OCI-LY3 (cell line): ENCODE measurements around the gene ACY1.

Experiments used
- H2AFZ ChIP-seq: fragments of 200-600, 300-600 bp; shearing (Covaris generic); 2 replicates; pipeline ENCODE4 v1.6.0; 2014; ENCODE audit warnings: antibody characterized with exemption, low read depth, low read length
- H3K27ac ChIP-seq: fragments of 200-600, 300-600 bp; sonication (generic); 2 replicates; pipeline ENCODE4 v1.5.1; 2014; ENCODE audit warnings: mild to moderate bottlenecking, low read length, moderate library complexity, mixed read lengths
- H3K27me3 ChIP-seq: fragments of 200-600, 300-600 bp; sonication (generic); 2 replicates; pipeline ENCODE4 v1.6.1; 2014; ENCODE audit warnings: low read depth, low read length, mixed read lengths
- H3K36me3 ChIP-seq: fragments of 200-600, 300-600 bp; sonication (generic); replicated peaks from 2 replicates; pipeline ENCODE3; 2014; ENCODE audit warnings: low read depth, low read length, mixed read lengths
- H3K4me1 ChIP-seq: fragments of 300-600, 200-600 bp; sonication (generic); 2 replicates; pipeline ENCODE4 v1.6.1; 2014; ENCODE audit warnings: low read length, mixed read lengths
- H3K4me2 ChIP-seq: fragments of 200-600, 300-600 bp; sonication (generic); 2 replicates; pipeline ENCODE4 v1.6.1; 2014; ENCODE audit warnings: low read length, mixed read lengths
- H3K4me3 ChIP-seq: fragments of 300-600, 200-600 bp; sonication (generic); 2 replicates; pipeline ENCODE4 v1.5.1; 2014; ENCODE audit warnings: antibody characterized with exemption, mild to moderate bottlenecking, low read length, moderate library complexity
- H3K79me2 ChIP-seq: fragments of 300-600, 200-600 bp; shearing (Covaris generic); 2 replicates; pipeline ENCODE4 v1.6.1; 2014; ENCODE audit warnings: mild to moderate bottlenecking, low read length, mixed read lengths
- H3K9ac ChIP-seq: fragments of 300-600, 200-600 bp; shearing (Covaris generic); 2 replicates; pipeline ENCODE4 v1.6.0; 2014; ENCODE audit warnings: mild to moderate bottlenecking, low read length, moderate library complexity
- H3K9me3 ChIP-seq: fragments of 200-600, 300-600 bp; shearing (Covaris generic); 2 replicates; pipeline ENCODE4 v1.6.1; 2014; ENCODE audit warnings: low read length, mixed read lengths; ENCODE audit not compliant: insufficient read depth
- H4K20me1 ChIP-seq: fragments of 200-600, 300-600 bp; sonication (generic); 2 replicates; pipeline ENCODE4 v1.6.1; 2016; ENCODE audit warnings: low read length, mixed read lengths; ENCODE audit not compliant: insufficient read depth
- EZH2phosphoT487 ChIP-seq: fragments of 200-600 bp; shearing (Covaris generic); IDR thresholded peaks from 2 replicates; pipeline ENCODE4 v1.6.1; 2018; ENCODE audit warnings: antibody characterized with exemption, mixed run types, low read depth
- TF ChIP-seq, protein P1 (sequence below): fragments of 200-600, 300-600 bp; sonication (generic); IDR thresholded peaks from 2 replicates; pipeline ENCODE4 v1.5.1; 2014; ENCODE audit warnings: antibody characterized with exemption, low read length, low read depth

The ACY1 gene

DNA sequence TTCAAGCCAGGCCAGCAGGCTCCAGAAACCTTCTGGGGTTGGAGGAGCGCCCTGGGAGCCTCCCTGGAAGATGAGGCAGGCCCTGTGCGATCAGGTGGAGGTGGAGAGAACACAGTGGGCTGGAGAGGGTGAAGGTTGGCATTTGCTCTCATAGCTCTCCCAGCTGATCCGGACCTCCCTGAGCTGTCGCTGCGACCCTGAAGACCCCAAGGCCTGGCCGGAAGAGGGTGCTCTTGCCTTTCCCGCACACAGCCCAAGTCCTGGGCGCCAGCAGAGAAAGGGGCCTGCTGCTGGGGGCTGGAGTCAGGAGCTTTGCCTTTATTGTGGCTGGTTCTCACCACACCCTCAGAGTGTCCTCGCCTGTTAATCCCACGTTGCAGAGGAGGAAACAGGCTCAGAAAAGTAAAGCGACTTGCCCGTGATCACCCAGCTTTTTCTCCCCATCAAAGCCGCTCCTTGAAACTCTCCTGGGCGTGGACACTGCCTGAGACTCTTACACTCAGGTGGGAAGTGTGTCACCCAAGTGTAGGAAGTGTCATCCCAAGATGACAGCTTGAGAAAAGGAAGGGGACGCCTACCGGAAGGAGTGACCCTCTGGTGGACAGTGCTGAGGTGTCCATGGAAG lies 20.9 kb downstream of the ACY1 start:
- Histone ChIP-seq H3K36me3 (no peaks in the 10 kb centered on the region), H3K4me1 (peaks cover 13% of the 10 kb centered on the region), H4K20me1 (no peaks in the 10 kb centered on the region), H3K27ac (no peak overlapping the region), H3K4me2 (no peak overlapping the region), H3K9ac (no peak overlapping the region), H3K9me3 (no peaks in the 10 kb centered on the region), H2AFZ (no peak overlapping the region), H3K79me2 (no peaks in the 10 kb centered on the region), H3K27me3 (peaks cover 28% of the 10 kb centered on the region), H3K4me3 (no peak overlapping the region)
- TF ChIP-seq, protein P1, sequence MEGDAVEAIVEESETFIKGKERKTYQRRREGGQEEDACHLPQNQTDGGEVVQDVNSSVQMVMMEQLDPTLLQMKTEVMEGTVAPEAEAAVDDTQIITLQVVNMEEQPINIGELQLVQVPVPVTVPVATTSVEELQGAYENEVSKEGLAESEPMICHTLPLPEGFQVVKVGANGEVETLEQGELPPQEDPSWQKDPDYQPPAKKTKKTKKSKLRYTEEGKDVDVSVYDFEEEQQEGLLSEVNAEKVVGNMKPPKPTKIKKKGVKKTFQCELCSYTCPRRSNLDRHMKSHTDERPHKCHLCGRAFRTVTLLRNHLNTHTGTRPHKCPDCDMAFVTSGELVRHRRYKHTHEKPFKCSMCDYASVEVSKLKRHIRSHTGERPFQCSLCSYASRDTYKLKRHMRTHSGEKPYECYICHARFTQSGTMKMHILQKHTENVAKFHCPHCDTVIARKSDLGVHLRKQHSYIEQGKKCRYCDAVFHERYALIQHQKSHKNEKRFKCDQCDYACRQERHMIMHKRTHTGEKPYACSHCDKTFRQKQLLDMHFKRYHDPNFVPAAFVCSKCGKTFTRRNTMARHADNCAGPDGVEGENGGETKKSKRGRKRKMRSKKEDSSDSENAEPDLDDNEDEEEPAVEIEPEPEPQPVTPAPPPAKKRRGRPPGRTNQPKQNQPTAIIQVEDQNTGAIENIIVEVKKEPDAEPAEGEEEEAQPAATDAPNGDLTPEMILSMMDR, result peak; percentile 79
- TF ChIP-seq EZH2phosphoT487, result no peak

DNA sequence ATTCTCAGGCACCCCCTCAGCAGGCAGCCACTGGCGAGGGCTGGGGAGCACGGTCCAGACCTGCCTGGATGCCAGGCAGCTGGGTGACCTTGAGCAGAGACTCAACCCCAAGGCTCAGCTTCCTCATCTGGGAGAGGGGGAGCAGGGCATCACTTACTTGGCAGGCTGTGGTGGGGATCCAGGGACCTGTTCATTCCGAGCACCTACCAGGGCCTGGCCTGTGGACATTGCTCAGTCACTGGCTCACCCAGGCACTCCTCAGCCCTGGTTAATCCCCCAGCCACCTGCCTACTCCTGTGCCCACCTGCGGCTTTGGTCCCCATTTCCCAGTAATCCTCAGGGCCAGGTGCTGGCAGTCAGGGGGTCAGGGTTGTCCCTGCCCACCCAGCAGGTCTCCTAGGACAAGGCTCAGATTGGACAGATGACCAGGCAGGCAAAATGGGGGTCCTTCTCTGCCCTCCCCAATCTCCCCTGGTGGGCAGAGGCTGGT lies 21.6 kb downstream of the ACY1 start:
- peaks cover 28% of the 10 kb centered on the region for H3K27me3 ChIP-seq
- no peaks in the 10 kb centered on the region for H3K9me3 ChIP-seq
- no peak overlapping the region for H3K4me2 ChIP-seq
- H4K20me1 ChIP-seq, result no peaks in the 10 kb centered on the region
- H3K36me3 ChIP-seq, result no peaks in the 10 kb centered on the region
- no peaks in the 10 kb centered on the region for H3K79me2 ChIP-seq
- H2AFZ ChIP-seq, result no peak overlapping the region
- H3K4me3 ChIP-seq, result no peak overlapping the region
- H3K27ac ChIP-seq, result no peak overlapping the region
- H3K4me1 ChIP-seq, result peaks cover 13% of the 10 kb centered on the region
- no peak overlapping the region for H3K9ac ChIP-seq
- no peak for TF ChIP-seq EZH2phosphoT487
- TF ChIP-seq, protein P1, result no peak

GRCh38 chr3:52005571-52005986 lies 22.2 kb downstream of the ACY1 start:
- Histone ChIP-seq H2AFZ (no peak overlapping the region), H3K27ac (no peak overlapping the region), H3K4me3 (no peak overlapping the region), H3K36me3 (no peaks in the 10 kb centered on the region), H3K9ac (no peak overlapping the region), H3K79me2 (no peaks in the 10 kb centered on the region), H4K20me1 (no peaks in the 10 kb centered on the region), H3K9me3 (no peaks in the 10 kb centered on the region), H3K4me2 (peak overlapping the region; percentile 14; the same call in 1 of the 2 replicates), H3K27me3 (peaks cover 34% of the 10 kb centered on the region), H3K4me1 (peaks cover 13% of the 10 kb centered on the region)
- TF ChIP-seq, protein P1, result no peak
- no peak for TF ChIP-seq EZH2phosphoT487

DNA sequence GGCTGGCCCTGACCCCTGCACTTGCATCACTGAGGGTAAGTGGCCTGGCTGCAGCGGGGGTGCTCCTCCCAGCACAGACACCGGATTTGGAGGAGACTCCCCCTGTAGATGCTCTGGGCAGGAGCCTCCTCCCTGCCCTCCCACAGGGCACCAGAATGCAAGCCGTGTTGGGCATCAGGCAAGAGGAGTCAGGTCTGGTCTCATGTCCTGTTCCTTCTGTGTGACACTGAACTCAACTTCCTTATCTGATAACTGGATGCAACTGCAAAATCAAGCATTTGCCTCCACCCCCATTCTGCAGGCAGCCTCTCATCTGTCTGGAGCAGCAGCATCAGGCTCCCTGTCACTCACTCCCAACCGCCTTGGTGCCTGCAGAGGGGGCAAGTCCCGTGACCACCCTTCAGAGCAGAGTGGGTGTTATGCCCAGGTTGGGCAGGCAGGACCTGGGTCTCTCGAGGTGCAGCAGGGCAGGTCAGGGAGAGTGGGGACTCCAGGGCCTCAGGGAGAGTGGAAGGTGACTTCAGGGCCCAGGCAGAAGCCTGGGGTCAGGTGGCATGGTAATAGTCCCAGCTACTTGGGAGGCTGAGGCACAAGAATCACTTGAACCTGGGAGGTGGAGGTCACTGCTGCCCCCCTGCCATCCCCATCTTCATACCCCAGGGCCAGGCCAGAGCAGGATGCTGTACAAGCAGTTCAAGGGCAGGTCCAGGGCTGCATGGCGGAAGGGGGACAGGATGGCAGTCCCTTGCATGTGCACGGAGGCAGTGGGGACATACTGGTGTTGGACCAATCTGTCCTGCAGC lies 22.9 kb downstream of the ACY1 start:
- Histone ChIP-seq H3K4me2 (peak overlapping the region; percentile 14; the same call in 1 of the 2 replicates), H2AFZ (no peak overlapping the region), H3K27me3 (peaks cover 39% of the 10 kb centered on the region), H3K9me3 (no peaks in the 10 kb centered on the region), H3K27ac (no peak overlapping the region), H3K9ac (no peak overlapping the region), H3K4me3 (no peak overlapping the region), H4K20me1 (no peaks in the 10 kb centered on the region), H3K36me3 (no peaks in the 10 kb centered on the region), H3K79me2 (no peaks in the 10 kb centered on the region), H3K4me1 (peaks cover 13% of the 10 kb centered on the region)
- TF ChIP-seq, protein P1, result no peak
- TF ChIP-seq EZH2phosphoT487, result no peak
